ENCODE results near the gene HIGD2A.

DNA sequence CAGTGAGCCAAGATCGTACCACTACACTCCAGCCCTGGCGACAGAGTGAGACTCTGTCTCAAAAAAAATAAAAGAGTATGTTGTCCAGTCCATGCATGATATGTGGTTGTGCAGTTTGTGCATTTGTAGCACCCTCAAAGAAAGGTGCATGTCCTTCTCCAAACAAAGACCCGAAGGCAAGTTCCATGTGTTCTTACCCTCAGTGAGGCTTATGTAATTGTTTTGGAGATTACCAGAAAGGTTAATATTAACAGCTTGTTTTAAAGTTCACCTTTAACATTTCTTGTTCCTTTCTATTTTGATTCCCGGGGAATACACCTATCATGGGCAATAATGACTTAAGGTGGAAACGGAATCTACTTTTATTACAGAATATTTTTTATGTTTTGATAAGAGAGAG lies 49.2 kb upstream of the HIGD2A start:
- TF ChIP-seq POLR2AphosphoS5 (IDR thresholded peaks at IDR 0.05; ENCODE audit: insufficient read depth, low read depth, low read length) = no peak
- TF ChIP-seq, protein P1, sequence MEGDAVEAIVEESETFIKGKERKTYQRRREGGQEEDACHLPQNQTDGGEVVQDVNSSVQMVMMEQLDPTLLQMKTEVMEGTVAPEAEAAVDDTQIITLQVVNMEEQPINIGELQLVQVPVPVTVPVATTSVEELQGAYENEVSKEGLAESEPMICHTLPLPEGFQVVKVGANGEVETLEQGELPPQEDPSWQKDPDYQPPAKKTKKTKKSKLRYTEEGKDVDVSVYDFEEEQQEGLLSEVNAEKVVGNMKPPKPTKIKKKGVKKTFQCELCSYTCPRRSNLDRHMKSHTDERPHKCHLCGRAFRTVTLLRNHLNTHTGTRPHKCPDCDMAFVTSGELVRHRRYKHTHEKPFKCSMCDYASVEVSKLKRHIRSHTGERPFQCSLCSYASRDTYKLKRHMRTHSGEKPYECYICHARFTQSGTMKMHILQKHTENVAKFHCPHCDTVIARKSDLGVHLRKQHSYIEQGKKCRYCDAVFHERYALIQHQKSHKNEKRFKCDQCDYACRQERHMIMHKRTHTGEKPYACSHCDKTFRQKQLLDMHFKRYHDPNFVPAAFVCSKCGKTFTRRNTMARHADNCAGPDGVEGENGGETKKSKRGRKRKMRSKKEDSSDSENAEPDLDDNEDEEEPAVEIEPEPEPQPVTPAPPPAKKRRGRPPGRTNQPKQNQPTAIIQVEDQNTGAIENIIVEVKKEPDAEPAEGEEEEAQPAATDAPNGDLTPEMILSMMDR (IDR thresholded peaks at IDR 0.05; ENCODE audit: extremely low read depth in 1 of 2, insufficient read depth in 1 of 2, low read depth in 1 of 2, low read length in 2 of 2) = no peak
